ENCODE measurements around the gene C15orf40. TPM values are rescaled to one million over a fixed set of nuclear protein-coding genes. Genes with fewer than 3 reads are reported as not detected.
A peak's percentile ranks its signal among the peaks of the same experiment; 100 is the strongest.

The C15orf40 gene
- total and polyA plus RNA-seq, 2 of the 13 experiments (the other 11 are each of a cell fraction or from before 2014, with no cell fraction given): 24.0 to 26.3 TPM

DNA sequence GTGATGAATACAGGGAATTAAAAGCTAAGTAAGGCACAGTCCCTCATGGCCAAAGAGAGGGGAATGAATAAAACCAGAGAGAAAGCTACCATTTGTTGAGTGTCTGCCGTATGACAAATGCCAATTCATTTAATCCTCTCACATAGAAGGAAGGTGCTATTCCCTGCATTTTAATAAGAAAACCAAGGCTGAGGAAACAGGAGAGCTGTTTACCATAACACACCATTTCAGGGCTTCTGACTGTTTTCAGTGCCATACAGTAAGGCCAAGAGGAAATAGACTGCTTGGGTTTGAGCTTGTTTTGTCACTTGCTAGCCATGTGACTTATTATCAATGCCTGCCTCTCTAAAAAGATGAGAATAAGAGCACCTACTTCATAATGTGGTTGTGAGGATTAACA is 45.6 kb upstream of the C15orf40 start:
- Histone ChIP-seq H3K4me1 (ENCODE audit: insufficient read depth, low read length) (peaks cover 12% of the 10 kb centered on the region; the same call in 1 of the 2 replicates), H4K20me1 (ENCODE audit: insufficient read depth, low read length) (peaks cover 12% of the 10 kb centered on the region), H3K4me2 (ENCODE audit: low read depth, low read length) (no peak overlapping the region), H3K9me3 (ENCODE audit: low read length) (no peaks in the 10 kb centered on the region), H3K4me3 (replicated peaks in 1 of 3; ENCODE audit: insufficient read depth in 1 of 3, low read depth in 2 of 3, low read length in 3 of 3) (no peak overlapping the region), H3K79me2 (ENCODE audit: insufficient read depth, low read length) (peaks cover 48% of the 10 kb centered on the region), H3K27ac (ENCODE audit: extremely low read length, insufficient read depth, low read length) (no peak overlapping the region), H2AFZ (ENCODE audit: low read length) (no peak overlapping the region), H3K36me3 (replicated peaks in 1 of 2; ENCODE audit: control insufficient read depth in 1 of 2, insufficient read depth in 2 of 2, low read length in 2 of 2) (peaks cover 7 to 42% of the 10 kb centered on the region in 2 experiments), H3K9ac (ENCODE audit: insufficient read depth, low read depth, low read length) (no peak overlapping the region), H3K27me3 (ENCODE audit: control insufficient read depth in 1 of 2, insufficient read depth in 2 of 2, low read length in 2 of 2) (no peaks in the 10 kb centered on the region; a peak in 1 of 5 replicates)
- in situ Hi-C loops (cut with HindIII; ENCODE audit: extremely low pct_ligation_motif_present, low pct_unique_long_range_greater_than_20kb) (no loop called here), intact Hi-C loops (cut with micrococcal nuclease; ENCODE audit: unreplicated experiment) (no loop called here)
- ATAC-seq: no peak
- no peak for DNase-seq (ENCODE audit: low spot score)
- ChIA-PET POLR2A (interaction anchor here (1.6 kb wide), 1 partner anchor 10 kb away, joined by 4 read pairs; no protein-coding TSS in a partner anchor), CTCF (ENCODE audit: low intra/inter-chr PET ratio, low total read pairs) (no interaction called here)
- WGBS (ENCODE audit: low lambda C conversion rate): 88% methylated on average over 1 of the region's 1 CpG
- no TSS peak for BruUV-seq (replicated peaks)
- TF ChIP-seq SCMH1 (CRISPR knock-in tag; IDR thresholded peaks at IDR 0.05; ENCODE audit: borderline replicate concordance) (no peak), RBM22 (optimal IDR thresholded peaks at IDR 0.05; ENCODE audit: low read length) (peak; percentile 61), ZFX (CRISPR knock-in tag; IDR thresholded peaks at IDR 0.05; ENCODE audit: low read depth) (no peak), ZMAT3 (CRISPR knock-in tag; conservative IDR thresholded peaks at IDR 0.05) (no peak)
- FAIRE-seq: no peak

DNA sequence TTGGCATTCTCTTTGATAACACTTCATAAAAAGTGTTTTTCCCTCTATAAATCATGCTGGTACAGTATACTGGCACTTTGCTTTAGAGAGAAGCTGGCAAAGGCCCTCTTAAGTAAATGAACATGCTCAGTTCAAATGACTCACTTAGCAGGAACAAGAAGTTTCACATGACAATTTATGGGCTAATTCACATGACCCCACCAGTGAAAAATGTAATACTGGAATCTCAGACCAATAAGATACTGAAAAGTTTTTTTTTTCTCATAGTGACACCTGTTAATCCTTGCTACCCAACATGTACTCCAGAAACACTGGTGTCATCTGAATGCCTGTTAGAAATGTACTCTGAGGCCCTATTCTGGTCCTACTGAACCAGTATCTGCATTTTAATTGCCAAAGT is 41.7 kb upstream of the C15orf40 start:
- Histone ChIP-seq H3K4me3 (replicated peaks in 1 of 3; ENCODE audit: insufficient read depth in 1 of 3, low read depth in 2 of 3, low read length in 3 of 3) (no peak overlapping the region), H3K79me2 (ENCODE audit: insufficient read depth, low read length) (peaks cover 14% of the 10 kb centered on the region), H3K4me1 (ENCODE audit: insufficient read depth, low read length) (no peaks in the 10 kb centered on the region), H2AFZ (ENCODE audit: low read length) (no peak overlapping the region), H3K27ac (ENCODE audit: extremely low read length, insufficient read depth, low read length) (no peak overlapping the region), H3K27me3 (ENCODE audit: control insufficient read depth in 1 of 2, insufficient read depth in 2 of 2, low read length in 2 of 2) (no peaks in the 10 kb centered on the region; a peak in 1 of 5 replicates), H3K9ac (ENCODE audit: insufficient read depth, low read depth, low read length) (no peak overlapping the region), H3K4me2 (ENCODE audit: low read depth, low read length) (no peak overlapping the region), H3K36me3 (replicated peaks in 1 of 2; ENCODE audit: control insufficient read depth in 1 of 2, insufficient read depth in 2 of 2, low read length in 2 of 2) (peaks cover 7 to 70% of the 10 kb centered on the region in 2 experiments), H4K20me1 (ENCODE audit: insufficient read depth, low read length) (peaks cover 4% of the 10 kb centered on the region; the same call in 1 of the 2 replicates), H3K9me3 (ENCODE audit: low read length) (no peaks in the 10 kb centered on the region)
- POLR2A ChIA-PET: no interaction called here
- TSS peak; percentile 5 for BruUV-seq (replicated peaks)
- CTCF ChIA-PET (ENCODE audit: low intra/inter-chr PET ratio, low total read pairs): no interaction called here
- in situ Hi-C loops (cut with HindIII; ENCODE audit: extremely low pct_ligation_motif_present, low pct_unique_long_range_greater_than_20kb) (no loop called here), intact Hi-C loops (cut with micrococcal nuclease; ENCODE audit: unreplicated experiment) (no loop called here)
- ATAC-seq (no peak), DNase-seq (ENCODE audit: low spot score) (no peak), FAIRE-seq (no peak)
- TF ChIP-seq ZSCAN9 (CRISPR knock-in tag; IDR thresholded peaks at IDR 0.05; ENCODE audit: borderline replicate concordance) (no peak), KAT8 (CRISPR knock-in tag; IDR thresholded peaks at IDR 0.05) (no peak), ZNF501 (CRISPR knock-in tag; IDR thresholded peaks at IDR 0.05) (no peak)
- TF ChIP-seq, protein P1, sequence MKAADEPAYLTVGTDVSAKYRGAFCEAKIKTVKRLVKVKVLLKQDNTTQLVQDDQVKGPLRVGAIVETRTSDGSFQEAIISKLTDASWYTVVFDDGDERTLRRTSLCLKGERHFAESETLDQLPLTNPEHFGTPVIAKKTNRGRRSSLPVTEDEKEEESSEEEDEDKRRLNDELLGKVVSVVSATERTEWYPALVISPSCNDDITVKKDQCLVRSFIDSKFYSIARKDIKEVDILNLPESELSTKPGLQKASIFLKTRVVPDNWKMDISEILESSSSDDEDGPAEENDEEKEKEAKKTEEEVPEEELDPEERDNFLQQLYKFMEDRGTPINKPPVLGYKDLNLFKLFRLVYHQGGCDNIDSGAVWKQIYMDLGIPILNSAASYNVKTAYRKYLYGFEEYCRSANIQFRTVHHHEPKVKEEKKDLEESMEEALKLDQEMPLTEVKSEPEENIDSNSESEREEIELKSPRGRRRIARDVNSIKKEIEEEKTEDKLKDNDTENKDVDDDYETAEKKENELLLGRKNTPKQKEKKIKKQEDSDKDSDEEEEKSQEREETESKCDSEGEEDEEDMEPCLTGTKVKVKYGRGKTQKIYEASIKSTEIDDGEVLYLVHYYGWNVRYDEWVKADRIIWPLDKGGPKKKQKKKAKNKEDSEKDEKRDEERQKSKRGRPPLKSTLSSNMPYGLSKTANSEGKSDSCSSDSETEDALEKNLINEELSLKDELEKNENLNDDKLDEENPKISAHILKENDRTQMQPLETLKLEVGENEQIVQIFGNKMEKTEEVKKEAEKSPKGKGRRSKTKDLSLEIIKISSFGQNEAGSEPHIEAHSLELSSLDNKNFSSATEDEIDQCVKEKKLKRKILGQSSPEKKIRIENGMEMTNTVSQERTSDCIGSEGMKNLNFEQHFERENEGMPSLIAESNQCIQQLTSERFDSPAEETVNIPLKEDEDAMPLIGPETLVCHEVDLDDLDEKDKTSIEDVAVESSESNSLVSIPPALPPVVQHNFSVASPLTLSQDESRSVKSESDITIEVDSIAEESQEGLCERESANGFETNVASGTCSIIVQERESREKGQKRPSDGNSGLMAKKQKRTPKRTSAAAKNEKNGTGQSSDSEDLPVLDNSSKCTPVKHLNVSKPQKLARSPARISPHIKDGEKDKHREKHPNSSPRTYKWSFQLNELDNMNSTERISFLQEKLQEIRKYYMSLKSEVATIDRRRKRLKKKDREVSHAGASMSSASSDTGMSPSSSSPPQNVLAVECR (CRISPR knock-in tag; IDR thresholded peaks at IDR 0.05; ENCODE audit: borderline replicate concordance): no peak

All from HepG2 (cell line).